ENCODE data around the gene LRRTM4. TPM values are rescaled to one million over a fixed set of nuclear protein-coding genes. Genes with fewer than 3 reads are reported as not detected.
A peak's percentile ranks its signal among the peaks of the same experiment; 100 is the strongest.
"Not testable (repeated sequence)": the region's sequence is repeated elsewhere in the genome, so short reads cannot be mapped to it uniquely, and the experiment has no call there.

The LRRTM4 gene
- total RNA-seq, 1 experiment from 2014 or later, result 3.6 TPM

DNA sequence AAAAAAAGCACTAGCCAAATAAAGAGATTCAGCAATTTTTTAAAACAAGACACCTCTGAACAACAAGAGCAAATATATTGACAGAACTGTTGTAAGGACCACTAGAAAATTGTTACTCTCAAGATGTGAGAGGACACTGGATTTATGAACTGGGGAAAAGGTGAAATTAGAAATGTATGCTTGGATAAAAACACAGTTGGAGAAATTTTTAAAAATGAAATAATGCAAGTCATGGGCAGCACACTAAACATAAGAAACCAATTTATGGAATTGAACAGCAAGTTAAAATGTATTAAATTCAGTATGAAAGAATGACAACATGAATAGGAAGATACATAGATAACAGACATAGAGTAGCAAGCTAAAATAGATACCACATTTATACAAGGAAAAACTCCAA is 377.4 kb downstream of the LRRTM4 start:
- DNase-seq, result no peak
- H3K36me3 ChIP-seq (replicated peaks; ENCODE audit: control insufficient read depth, insufficient read depth, low read length), result no peaks in the 10 kb centered on the region
- no peaks in the 10 kb centered on the region for H3K27me3 ChIP-seq (ENCODE audit: control insufficient read depth, insufficient read depth, low read length)
- no peak overlapping the region for H3K4me3 ChIP-seq (ENCODE audit: insufficient read depth, low read depth, low read length)

DNA sequence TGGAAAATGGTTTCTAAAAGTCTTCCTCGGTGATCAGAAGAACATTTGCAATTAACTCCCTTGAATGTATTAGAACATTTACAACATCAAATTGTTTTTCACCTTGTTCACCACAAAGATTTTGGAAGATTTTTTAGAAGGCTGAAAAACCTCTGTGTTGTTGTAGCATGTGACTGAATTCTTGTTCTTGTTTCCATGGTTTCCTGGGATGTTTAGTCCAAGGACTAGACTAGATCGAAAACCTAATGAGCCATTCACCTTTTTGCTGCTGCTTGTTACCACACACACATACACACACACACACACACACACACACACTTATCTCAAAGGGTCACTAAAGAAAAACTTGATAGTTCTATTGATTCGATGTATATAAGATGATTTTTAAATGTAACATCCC is 380.0 kb downstream of the LRRTM4 start:
- Histone ChIP-seq H3K27me3 (ENCODE audit: control insufficient read depth, insufficient read depth, low read length) (no peaks in the 10 kb centered on the region), H3K36me3 (replicated peaks; ENCODE audit: control insufficient read depth, insufficient read depth, low read length) (no peaks in the 10 kb centered on the region), H3K4me3 (ENCODE audit: insufficient read depth, low read depth, low read length) (no peak overlapping the region)
- DNase-seq, result no peak

DNA sequence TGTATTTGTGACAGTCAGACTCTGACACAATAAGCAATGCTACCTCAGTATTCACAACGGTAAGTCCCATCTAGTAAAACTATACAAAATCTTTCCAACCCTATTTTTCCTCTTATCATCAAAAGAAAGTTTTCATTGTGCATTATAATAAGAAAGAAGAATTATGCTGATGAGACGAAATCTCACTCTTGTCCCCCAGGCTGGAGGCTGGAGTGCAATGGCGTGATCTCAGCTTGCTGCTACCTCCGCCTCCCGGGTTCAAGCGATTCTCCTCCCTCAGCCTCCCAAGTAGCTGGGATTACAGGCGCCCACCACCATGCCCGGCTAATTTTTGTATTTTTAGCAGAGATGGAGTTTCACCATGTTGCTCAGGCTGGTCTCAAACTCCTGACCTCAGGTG is 393.7 kb downstream of the LRRTM4 start:
- not testable (repeated sequence) for H3K4me3 ChIP-seq (ENCODE audit: insufficient read depth, low read depth, low read length); H3K27me3 ChIP-seq (ENCODE audit: control insufficient read depth, insufficient read depth, low read length); DNase-seq; H3K36me3 ChIP-seq (replicated peaks; ENCODE audit: control insufficient read depth, insufficient read depth, low read length)

DNA sequence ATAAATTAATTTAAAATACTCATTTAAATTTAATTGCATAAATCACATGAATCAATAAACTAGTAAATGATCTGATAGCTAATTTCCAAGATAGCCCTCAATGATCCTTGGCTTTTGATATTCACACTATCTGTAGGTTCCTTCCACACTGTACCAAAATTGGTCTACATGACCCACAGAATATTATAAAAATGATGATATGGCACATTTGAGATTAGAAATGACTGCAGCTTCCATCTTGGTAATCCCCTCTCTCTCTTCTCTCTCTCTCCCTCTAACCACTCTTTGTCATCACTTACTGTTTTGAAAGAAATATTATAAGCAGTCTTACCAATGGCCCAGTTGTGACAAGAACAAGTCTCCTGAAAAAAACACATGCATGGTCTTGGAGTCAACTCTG is 394.8 kb downstream of the LRRTM4 start:
- no peak for DNase-seq
- H3K4me3 ChIP-seq (ENCODE audit: insufficient read depth, low read depth, low read length), result no peak overlapping the region
- H3K27me3 ChIP-seq (ENCODE audit: control insufficient read depth, insufficient read depth, low read length), result no peaks in the 10 kb centered on the region
- no peaks in the 10 kb centered on the region for H3K36me3 ChIP-seq (replicated peaks; ENCODE audit: control insufficient read depth, insufficient read depth, low read length)

DNA sequence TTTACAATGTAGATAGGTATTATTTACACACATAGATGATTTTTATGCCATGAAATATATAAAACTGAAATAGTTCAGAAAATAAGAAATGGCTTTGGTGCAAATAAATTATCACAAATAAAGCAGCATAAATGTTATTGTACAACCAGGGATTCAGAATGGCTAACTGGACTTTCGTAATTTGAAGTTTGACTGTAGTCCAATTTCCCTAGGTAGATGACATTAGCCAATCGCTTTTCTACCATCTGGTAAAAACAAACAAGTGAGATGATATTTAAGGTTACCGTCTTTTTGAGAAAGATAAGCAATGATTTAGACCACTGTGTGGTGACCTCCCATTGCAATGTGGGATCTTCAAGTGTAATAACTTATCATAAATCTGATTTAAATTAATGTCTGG is 400.7 kb downstream of the LRRTM4 start:
- no peak for DNase-seq
- H3K27me3 ChIP-seq (ENCODE audit: control insufficient read depth, insufficient read depth, low read length), result no peaks in the 10 kb centered on the region
- no peak overlapping the region for H3K4me3 ChIP-seq (ENCODE audit: insufficient read depth, low read depth, low read length)
- no peaks in the 10 kb centered on the region for H3K36me3 ChIP-seq (replicated peaks; ENCODE audit: control insufficient read depth, insufficient read depth, low read length)

DNA sequence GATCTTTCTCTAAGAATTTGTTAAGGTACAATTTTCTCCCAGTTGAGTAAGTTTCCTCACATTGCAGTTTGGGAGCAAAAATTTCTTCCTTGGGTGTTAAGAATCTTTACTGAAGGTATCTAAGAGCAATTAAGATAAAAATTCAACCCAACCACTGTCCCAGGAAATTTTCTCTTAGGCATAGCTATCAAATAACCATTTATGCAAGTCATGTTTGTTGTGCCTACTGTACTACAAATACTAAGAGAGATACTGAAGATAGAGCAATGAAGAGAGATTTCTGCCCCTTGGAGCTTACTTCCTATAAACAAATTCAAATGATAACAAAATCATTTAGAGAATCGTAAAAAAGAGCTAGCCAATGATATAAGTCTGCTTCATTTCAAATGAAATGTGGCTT is 402.8 kb downstream of the LRRTM4 start:
- DNase-seq, result no peak
- Histone ChIP-seq H3K36me3 (replicated peaks; ENCODE audit: control insufficient read depth, insufficient read depth, low read length) (no peaks in the 10 kb centered on the region), H3K27me3 (ENCODE audit: control insufficient read depth, insufficient read depth, low read length) (no peaks in the 10 kb centered on the region), H3K4me3 (ENCODE audit: insufficient read depth, low read depth, low read length) (no peak overlapping the region)

DNA sequence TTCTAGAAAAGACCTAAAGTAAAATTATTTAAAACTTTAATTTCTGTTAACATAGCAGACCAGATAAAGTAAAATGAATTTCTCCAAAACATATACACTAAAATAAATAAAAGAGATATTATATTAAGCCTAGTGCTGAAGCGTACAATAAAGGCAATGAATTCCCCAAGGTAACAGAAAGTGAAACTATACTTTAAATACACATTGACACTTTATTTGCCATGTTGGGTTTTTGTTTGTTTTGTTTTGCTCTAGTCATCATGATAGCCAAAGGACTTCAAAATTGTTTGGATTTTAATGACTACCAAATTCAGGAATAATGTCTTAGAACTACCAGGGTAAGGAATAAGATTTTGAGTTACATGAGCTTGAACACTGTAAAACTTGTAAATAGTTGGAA is 413.3 kb downstream of the LRRTM4 start:
- DNase-seq, result no peak
- H3K27me3 ChIP-seq (ENCODE audit: control insufficient read depth, insufficient read depth, low read length), result no peaks in the 10 kb centered on the region
- no peaks in the 10 kb centered on the region for H3K36me3 ChIP-seq (replicated peaks; ENCODE audit: control insufficient read depth, insufficient read depth, low read length)
- H3K4me3 ChIP-seq (ENCODE audit: insufficient read depth, low read depth, low read length), result no peak overlapping the region

DNA sequence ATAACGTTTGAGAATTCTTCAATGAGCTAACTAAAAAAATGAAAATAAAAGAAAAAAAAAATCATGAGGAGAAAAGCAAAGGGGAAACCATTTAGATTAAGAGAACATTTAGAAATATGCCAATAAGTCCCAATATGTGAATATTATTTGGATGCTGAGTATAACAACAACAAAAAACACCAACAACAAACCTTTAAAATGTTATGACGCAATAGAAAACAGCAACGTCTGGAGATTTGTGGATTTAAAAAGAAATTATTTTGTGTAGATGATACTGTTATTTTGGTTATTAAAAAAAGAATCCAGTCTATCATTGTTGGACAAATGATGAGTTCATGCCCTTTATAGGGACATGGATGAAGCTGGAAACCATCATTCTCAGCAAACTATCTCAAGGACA is 417.2 kb downstream of the LRRTM4 start:
- no peak overlapping the region for H3K4me3 ChIP-seq (ENCODE audit: insufficient read depth, low read depth, low read length)
- no peaks in the 10 kb centered on the region for H3K27me3 ChIP-seq (ENCODE audit: control insufficient read depth, insufficient read depth, low read length)
- no peaks in the 10 kb centered on the region for H3K36me3 ChIP-seq (replicated peaks; ENCODE audit: control insufficient read depth, insufficient read depth, low read length)
- no peak for DNase-seq

DNA sequence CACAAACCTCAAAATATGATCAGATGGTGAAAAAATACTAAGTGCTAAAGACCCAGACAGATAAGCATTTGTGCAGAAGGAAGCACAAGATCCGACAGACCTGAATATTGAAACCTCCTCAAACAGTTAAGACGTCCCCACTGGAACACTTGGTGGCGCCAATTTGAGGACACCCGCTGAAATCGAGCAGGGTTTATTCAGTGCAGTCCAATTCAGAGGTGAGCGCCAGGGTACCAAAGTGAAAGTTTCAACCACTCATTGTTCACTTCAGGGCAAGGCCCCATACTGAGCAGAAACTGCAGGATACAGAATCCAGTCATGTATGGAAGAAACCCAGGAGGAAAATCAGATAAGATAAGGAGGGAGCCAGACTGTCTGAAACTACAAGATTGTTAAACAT is 417.6 kb downstream of the LRRTM4 start:
- no peaks in the 10 kb centered on the region for H3K27me3 ChIP-seq (ENCODE audit: control insufficient read depth, insufficient read depth, low read length)
- DNase-seq, result peak; percentile 15
- H3K4me3 ChIP-seq (ENCODE audit: insufficient read depth, low read depth, low read length), result no peak overlapping the region
- no peaks in the 10 kb centered on the region for H3K36me3 ChIP-seq (replicated peaks; ENCODE audit: control insufficient read depth, insufficient read depth, low read length)

DNA sequence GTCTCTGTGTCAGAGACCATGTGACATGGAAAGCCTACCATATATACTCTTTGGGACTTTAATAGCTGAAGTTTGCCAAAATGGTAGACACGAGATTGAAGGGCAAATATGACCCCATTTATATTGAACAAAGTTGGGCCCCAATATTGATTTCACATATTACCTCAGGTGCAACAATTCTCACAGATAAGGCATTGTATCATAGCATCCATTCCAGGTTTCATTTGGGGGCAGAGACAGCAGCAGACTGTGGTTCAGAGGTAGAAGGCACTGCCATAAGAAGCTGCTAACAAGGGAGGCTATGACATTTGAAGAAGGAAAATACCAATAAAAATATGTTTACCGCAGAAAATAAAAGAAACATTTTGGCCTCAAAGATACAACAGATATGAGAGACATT is 419.2 kb downstream of the LRRTM4 start:
- DNase-seq, result no peak
- Histone ChIP-seq H3K4me3 (ENCODE audit: insufficient read depth, low read depth, low read length) (no peak overlapping the region), H3K36me3 (replicated peaks; ENCODE audit: control insufficient read depth, insufficient read depth, low read length) (peaks cover 3% of the 10 kb centered on the region), H3K27me3 (ENCODE audit: control insufficient read depth, insufficient read depth, low read length) (no peaks in the 10 kb centered on the region)

DNA sequence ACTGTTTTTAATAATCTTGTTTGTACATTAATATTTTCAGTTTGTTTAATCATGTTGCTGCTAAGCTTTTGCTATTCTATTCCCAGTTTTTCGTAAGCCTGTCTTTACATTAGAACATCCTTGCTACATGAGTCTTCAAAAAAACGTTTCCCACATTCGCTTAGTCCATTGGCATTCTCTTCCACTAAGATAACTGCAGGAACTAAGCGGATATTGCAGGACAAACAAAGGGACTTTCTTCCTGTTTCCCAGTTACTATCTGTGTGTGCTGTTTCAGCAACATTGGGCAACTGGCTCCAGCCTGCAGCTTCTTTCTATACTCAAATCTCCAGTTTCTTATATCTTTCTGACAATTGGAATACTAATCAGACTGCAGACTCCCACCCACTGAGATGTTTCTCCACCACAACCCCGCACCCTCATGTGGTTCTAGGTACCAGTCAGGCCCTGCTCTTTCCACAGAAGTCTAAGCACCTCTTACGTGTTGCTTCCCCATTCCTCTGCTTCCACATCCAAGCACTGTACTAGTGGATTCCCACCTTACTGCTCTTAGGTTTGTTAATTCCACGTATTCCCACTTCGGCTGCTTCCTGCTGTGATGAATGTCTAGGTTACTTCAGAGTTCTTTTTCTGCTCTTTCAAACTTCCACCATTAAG is 420.3 kb downstream of the LRRTM4 start:
- no peaks in the 10 kb centered on the region for H3K27me3 ChIP-seq (ENCODE audit: control insufficient read depth, insufficient read depth, low read length)
- DNase-seq, result no peak
- peaks cover 4% of the 10 kb centered on the region for H3K36me3 ChIP-seq (replicated peaks; ENCODE audit: control insufficient read depth, insufficient read depth, low read length)
- H3K4me3 ChIP-seq (ENCODE audit: insufficient read depth, low read depth, low read length), result no peak overlapping the region

DNA sequence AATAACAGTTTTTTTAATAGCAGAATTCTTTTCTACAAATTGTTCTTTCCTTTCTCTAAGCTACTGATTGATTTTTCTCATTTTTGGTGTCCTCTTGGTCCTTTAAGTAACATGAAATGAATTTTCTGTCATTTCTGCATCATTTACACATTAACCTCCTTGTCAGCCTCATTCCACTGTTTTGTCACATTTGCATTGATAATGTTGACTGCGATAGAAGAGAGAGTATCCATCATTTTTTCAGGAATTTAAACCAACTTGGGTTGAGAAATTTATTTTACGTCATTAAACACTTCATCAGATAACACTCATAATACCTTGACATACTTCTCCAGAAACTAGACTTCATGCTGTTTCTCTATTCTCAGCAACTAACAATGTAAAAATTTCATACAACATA is 422.2 kb downstream of the LRRTM4 start:
- Histone ChIP-seq H3K27me3 (ENCODE audit: control insufficient read depth, insufficient read depth, low read length) (no peaks in the 10 kb centered on the region), H3K36me3 (replicated peaks; ENCODE audit: control insufficient read depth, insufficient read depth, low read length) (peaks cover 4% of the 10 kb centered on the region), H3K4me3 (ENCODE audit: insufficient read depth, low read depth, low read length) (no peak overlapping the region)
- no peak for DNase-seq

DNA sequence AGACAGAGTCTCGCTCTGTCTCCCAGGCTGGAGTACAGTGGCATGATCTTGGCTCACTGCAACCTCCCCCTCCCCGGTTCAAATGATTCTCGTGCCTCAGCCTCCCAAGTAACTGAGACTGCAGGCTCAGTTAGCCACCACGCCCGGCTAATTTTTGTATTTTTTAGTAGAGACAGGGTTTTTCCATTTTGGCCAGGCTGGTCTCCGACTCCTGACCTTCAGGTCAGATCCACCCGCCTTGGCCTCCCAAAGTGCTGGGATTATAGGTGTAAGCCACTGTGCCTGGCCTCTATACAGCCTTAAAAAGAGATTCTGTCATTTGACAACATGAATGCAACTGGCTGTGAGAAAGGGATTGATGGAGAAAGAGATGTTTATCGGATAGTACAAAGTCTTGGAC is 426.7 kb downstream of the LRRTM4 start:
- not testable (repeated sequence) for H3K4me3 ChIP-seq (ENCODE audit: insufficient read depth, low read depth, low read length); DNase-seq; H3K27me3 ChIP-seq (ENCODE audit: control insufficient read depth, insufficient read depth, low read length)
- H3K36me3 ChIP-seq (replicated peaks; ENCODE audit: control insufficient read depth, insufficient read depth, low read length), result peaks cover 10% of the 10 kb centered on the region

DNA sequence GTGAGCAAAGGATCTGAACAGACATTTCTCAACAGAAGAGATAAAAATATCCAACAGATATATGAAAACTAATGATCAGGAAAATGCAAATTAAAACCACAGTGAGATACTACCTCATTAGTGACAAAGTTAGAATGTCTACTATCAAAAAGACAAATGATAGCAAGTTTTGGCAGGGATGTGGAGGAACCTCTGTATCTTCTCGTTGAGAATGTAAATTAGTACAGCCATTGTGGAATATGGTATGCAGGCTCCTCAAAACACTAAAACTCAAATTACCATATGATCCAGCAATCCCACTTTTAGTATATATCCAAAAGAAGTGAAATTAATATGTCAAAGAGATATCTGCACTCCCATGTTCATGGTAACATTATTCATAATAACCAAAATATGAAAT is 427.1 kb downstream of the LRRTM4 start:
- Histone ChIP-seq H3K36me3 (replicated peaks; ENCODE audit: control insufficient read depth, insufficient read depth, low read length) (peaks cover 12% of the 10 kb centered on the region), H3K4me3 (ENCODE audit: insufficient read depth, low read depth, low read length) (no peak overlapping the region), H3K27me3 (ENCODE audit: control insufficient read depth, insufficient read depth, low read length) (no peaks in the 10 kb centered on the region)
- DNase-seq, result no peak

DNA sequence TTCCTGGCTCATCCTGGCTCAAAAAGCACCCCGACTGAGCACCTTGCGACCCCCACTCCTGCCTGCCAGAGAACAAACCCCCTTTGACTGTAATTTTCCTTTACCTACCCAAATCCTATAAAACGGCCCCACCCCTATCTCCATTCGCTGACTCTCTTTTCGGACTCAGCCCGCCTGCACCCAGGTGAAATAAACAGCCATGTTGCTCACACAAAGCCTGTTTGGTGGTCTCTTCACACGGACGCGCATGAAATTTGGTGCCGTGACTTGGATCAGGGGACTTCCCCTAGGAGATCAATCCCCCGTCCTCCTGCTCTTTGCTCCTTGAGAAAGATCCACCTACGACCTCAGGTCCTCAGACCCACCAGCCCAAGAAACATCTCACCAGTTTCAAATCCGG is 433.8 kb downstream of the LRRTM4 start:
- H3K4me3 ChIP-seq (ENCODE audit: insufficient read depth, low read depth, low read length), result peak overlapping the region; percentile 80
- H3K36me3 ChIP-seq (replicated peaks; ENCODE audit: control insufficient read depth, insufficient read depth, low read length); DNase-seq; H3K27me3 ChIP-seq (ENCODE audit: control insufficient read depth, insufficient read depth, low read length): not testable (repeated sequence)

DNA sequence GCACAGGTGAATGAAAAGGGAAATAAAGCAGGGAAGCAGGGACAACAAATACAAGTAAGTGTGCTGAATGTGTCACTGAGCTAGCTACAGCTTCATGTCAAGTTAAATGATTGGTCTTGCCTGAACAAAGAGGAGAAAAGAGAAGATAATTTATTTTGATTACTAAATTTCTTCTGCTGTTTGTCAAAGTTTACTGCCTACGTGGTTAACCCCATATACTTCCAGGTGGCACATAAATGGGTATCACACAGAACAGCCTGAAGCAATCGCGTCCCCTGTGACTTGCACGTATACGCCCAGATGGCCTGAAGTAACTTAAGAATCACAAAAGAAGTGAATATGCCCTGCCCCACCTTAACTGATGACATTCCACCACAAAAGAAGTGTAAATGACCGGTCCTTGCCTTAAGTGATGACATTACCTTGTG is 434.2 kb downstream of the LRRTM4 start:
- Histone ChIP-seq H3K4me3 (ENCODE audit: insufficient read depth, low read depth, low read length) (peak overlapping the region; percentile 17; the same call in 1 of the 2 replicates), H3K36me3 (replicated peaks; ENCODE audit: control insufficient read depth, insufficient read depth, low read length) (peaks cover 5% of the 10 kb centered on the region), H3K27me3 (ENCODE audit: control insufficient read depth, insufficient read depth, low read length) (no peaks in the 10 kb centered on the region)
- no peak for DNase-seq
